Mesendoderm (in vitro differentiated cells): Measurements from ENCODE around the gene MAPRE3.

ENCODE experiments used
- DNase-seq: peaks from one replicate; pipeline ENCODE4 v3.0.0; 2013
- H2AK5ac ChIP-seq: 2 replicates; pipeline ENCODE4 v1.6.1; 2013; ENCODE audit warnings: low read length, inconsistent platforms
- H2BK120ac ChIP-seq: 2 replicates; pipeline ENCODE4 v1.6.1; 2013; ENCODE audit warnings: low read depth, mild to moderate bottlenecking, low read length, moderate library complexity, mixed read lengths
- H2BK15ac ChIP-seq: replicated peaks from 2 replicates; pipeline ENCODE4 v1.6.1; 2013; ENCODE audit warnings: low read depth, mild to moderate bottlenecking, moderate library complexity
- H2BK5ac ChIP-seq: 2 replicates; pipeline ENCODE4 v1.6.1; 2013; ENCODE audit warnings: low read length, inconsistent platforms
- H3K18ac ChIP-seq: 2 replicates; pipeline ENCODE4 v1.6.1; 2013; ENCODE audit warnings: mild to moderate bottlenecking, low read length, mixed read lengths
- H3K23ac ChIP-seq: one replicate; pipeline ENCODE4 v1.6.1; 2013; ENCODE audit warnings: low read length
- H3K27ac ChIP-seq: 2 replicates; pipeline ENCODE4 v1.5.1; 2013; ENCODE audit warnings: low read depth, mild to moderate bottlenecking, inconsistent platforms, low read length, moderate library complexity
- H3K27me3 ChIP-seq: 2 replicates; pipeline ENCODE4 v1.6.1; 2013; ENCODE audit warnings: low read length, control low read depth, mild to moderate bottlenecking, inconsistent platforms; ENCODE audit not compliant: insufficient read depth, poor library complexity
- H3K36me3 ChIP-seq: 2 replicates; pipeline ENCODE4 v1.6.1; 2013; ENCODE audit warnings: low read length, inconsistent platforms; ENCODE audit not compliant: control insufficient read depth, insufficient read depth
- H3K4ac ChIP-seq: one replicate; pipeline ENCODE4 v1.6.1; 2013; ENCODE audit warnings: low read depth, mild to moderate bottlenecking, low read length, moderate library complexity
- H3K4me1 ChIP-seq: 2 replicates; pipeline ENCODE4 v1.6.1; 2013; ENCODE audit warnings: low read depth, low read length, inconsistent platforms; ENCODE audit not compliant: control insufficient read depth
- H3K4me2 ChIP-seq: 2 replicates; pipeline ENCODE4 v1.6.1; 2013; ENCODE audit warnings: low read length
- H3K4me3 ChIP-seq: 2 replicates; pipeline ENCODE4 v1.5.1; 2013; ENCODE audit warnings: mild to moderate bottlenecking, low read length
- H3K56ac ChIP-seq: one replicate; pipeline ENCODE4 v1.6.1; 2013; ENCODE audit warnings: low read length
- H3K79me1 ChIP-seq: 2 replicates; pipeline ENCODE4 v1.6.1; 2013; ENCODE audit warnings: low read length, inconsistent platforms
- H3K79me2 ChIP-seq: 2 replicates; pipeline ENCODE4 v1.6.1; 2013; ENCODE audit warnings: mild to moderate bottlenecking, low read length; ENCODE audit not compliant: control insufficient read depth, insufficient read depth
- H3K9ac ChIP-seq: 2 replicates; pipeline ENCODE4 v1.6.1; 2013; ENCODE audit warnings: low read length, inconsistent platforms
- H4K5ac ChIP-seq: one replicate; pipeline ENCODE4 v1.6.1; 2013; ENCODE audit warnings: low read length
- H4K8ac ChIP-seq: one replicate; pipeline ENCODE4 v1.6.1; 2013; ENCODE audit warnings: low read depth, mild to moderate bottlenecking, control low read depth, low read length, moderate library complexity
- WGBS: extraction: QIAGEN DNeasy Blood & Tissue Kit; methylation state at CpG from one replicate; pipeline ENCODE4 v1.1.7; 2013; ENCODE audit warnings: low lambda C conversion rate, missing lambda C conversion rate; ENCODE audit not compliant: insufficient coverage; ENCODE audit errors: extremely low coverage; 5-methylcytosine and 5-hydroxymethylcytosine counted together

Gene MAPRE3

GRCh38 chr2:27006602-27007415 lies 36.4 kb downstream of the MAPRE3 start:
- H3K79me1 ChIP-seq = no peaks in the 10 kb centered on the region
- H4K8ac ChIP-seq = no peak overlapping the region
- H3K18ac ChIP-seq = no peak overlapping the region
- H3K4ac ChIP-seq = no peak overlapping the region
- H3K36me3 ChIP-seq = no peaks in the 10 kb centered on the region
- H3K27me3 ChIP-seq = no peaks in the 10 kb centered on the region
- H2AK5ac ChIP-seq = no peak overlapping the region
- no peak overlapping the region for H3K4me3 ChIP-seq
- H3K9ac ChIP-seq = no peak overlapping the region
- no peak overlapping the region for H2BK15ac ChIP-seq
- H3K27ac ChIP-seq = no peak overlapping the region
- no peak overlapping the region for H3K4me2 ChIP-seq
- no peak overlapping the region for H4K5ac ChIP-seq
- no CpG with 5 or more reads among the region's 6 CpGs for WGBS
- H3K23ac ChIP-seq = no peak overlapping the region
- H2BK5ac ChIP-seq = no peak overlapping the region
- no peak overlapping the region for H3K56ac ChIP-seq
- no peaks in the 10 kb centered on the region for H3K79me2 ChIP-seq
- no peak for DNase-seq
- H2BK120ac ChIP-seq = no peak overlapping the region
- H3K4me1 ChIP-seq = no peaks in the 10 kb centered on the region

GRCh38 chr2:27007416-27008374 lies 37.3 kb downstream of the MAPRE3 start:
- Histone ChIP-seq H3K36me3 (no peaks in the 10 kb centered on the region), H3K18ac (no peak overlapping the region), H3K79me1 (no peaks in the 10 kb centered on the region), H3K79me2 (no peaks in the 10 kb centered on the region), H3K4me1 (no peaks in the 10 kb centered on the region), H2AK5ac (no peak overlapping the region), H3K9ac (no peak overlapping the region), H4K5ac (no peak overlapping the region), H2BK5ac (no peak overlapping the region), H3K27ac (no peak overlapping the region), H2BK120ac (no peak overlapping the region), H4K8ac (no peak overlapping the region), H3K56ac (no peak overlapping the region), H3K23ac (no peak overlapping the region), H2BK15ac (no peak overlapping the region), H3K4ac (no peak overlapping the region), H3K4me2 (no peak overlapping the region), H3K4me3 (no peak overlapping the region), H3K27me3 (no peaks in the 10 kb centered on the region)
- no peak for DNase-seq
- no CpG with 5 or more reads among the region's 8 CpGs for WGBS

GRCh38 chr2:27008678-27009077 lies 38.2 kb downstream of the MAPRE3 start:
- Histone ChIP-seq H3K27me3 (no peaks in the 10 kb centered on the region), H2BK5ac (no peak overlapping the region), H3K79me2 (no peaks in the 10 kb centered on the region), H3K4ac (no peak overlapping the region), H2AK5ac (no peak overlapping the region), H2BK120ac (no peak overlapping the region), H3K36me3 (no peaks in the 10 kb centered on the region), H3K79me1 (no peaks in the 10 kb centered on the region), H3K56ac (no peak overlapping the region), H2BK15ac (no peak overlapping the region), H3K23ac (no peak overlapping the region), H3K18ac (no peak overlapping the region), H3K9ac (no peak overlapping the region), H3K27ac (no peak overlapping the region), H4K8ac (no peak overlapping the region), H4K5ac (no peak overlapping the region), H3K4me3 (no peak overlapping the region), H3K4me1 (no peaks in the 10 kb centered on the region), H3K4me2 (no peak overlapping the region)
- DNase-seq = no peak
- WGBS = no CpG with 5 or more reads among the region's 4 CpGs

- no peaks in the 10 kb centered on the region for H3K79me1 ChIP-seq
- no peak overlapping the region for H3K4ac ChIP-seq
- no peak overlapping the region for H4K8ac ChIP-seq
- no peak overlapping the region for H3K4me2 ChIP-seq
- no peak overlapping the region for H2AK5ac ChIP-seq
- H3K79me2 ChIP-seq = no peaks in the 10 kb centered on the region
- no peak overlapping the region for H2BK15ac ChIP-seq
- H3K36me3 ChIP-seq = no peaks in the 10 kb centered on the region
- H3K18ac ChIP-seq = no peak overlapping the region
- H3K23ac ChIP-seq = no peak overlapping the region
- H3K27me3 ChIP-seq = no peaks in the 10 kb centered on the region
- H3K9ac ChIP-seq = no peak overlapping the region
- H2BK120ac ChIP-seq = no peak overlapping the region
- H3K56ac ChIP-seq = no peak overlapping the region
- H3K27ac ChIP-seq = no peak overlapping the region
- H4K5ac ChIP-seq = no peak overlapping the region
- H2BK5ac ChIP-seq = no peak overlapping the region
- H3K4me3 ChIP-seq = no peak overlapping the region
- no peak for DNase-seq
- no peaks in the 10 kb centered on the region for H3K4me1 ChIP-seq
Measured at GRCh38 chr2:27009083-27009482, 38.6 kb downstream of the MAPRE3 start.

- no peak overlapping the region for H3K23ac ChIP-seq
- H3K27ac ChIP-seq = no peak overlapping the region
- H2AK5ac ChIP-seq = no peak overlapping the region
- no peak overlapping the region for H2BK15ac ChIP-seq
- H3K9ac ChIP-seq = no peak overlapping the region
- H2BK120ac ChIP-seq = no peak overlapping the region
- H3K4me2 ChIP-seq = no peak overlapping the region
- no peak for DNase-seq
- H4K5ac ChIP-seq = no peak overlapping the region
- no peak overlapping the region for H4K8ac ChIP-seq
- no peaks in the 10 kb centered on the region for H3K36me3 ChIP-seq
- H3K4me1 ChIP-seq = no peaks in the 10 kb centered on the region
- no peak overlapping the region for H3K18ac ChIP-seq
- no peaks in the 10 kb centered on the region for H3K79me1 ChIP-seq
- H3K27me3 ChIP-seq = no peaks in the 10 kb centered on the region
- no peak overlapping the region for H3K4me3 ChIP-seq
- H3K4ac ChIP-seq = no peak overlapping the region
- WGBS = no CpG with 5 or more reads among the region's 2 CpGs
- no peak overlapping the region for H2BK5ac ChIP-seq
- no peaks in the 10 kb centered on the region for H3K79me2 ChIP-seq
- H3K56ac ChIP-seq = no peak overlapping the region
Measured at GRCh38 chr2:27009716-27010115, 39.3 kb downstream of the MAPRE3 start.
